ENCODE measurements around the gene PMS1. TPM values are rescaled to one million over a fixed set of nuclear protein-coding genes. Genes with fewer than 3 reads are reported as not detected.

The PMS1 gene
- total and polyA plus RNA-seq, 9 of the 15 experiments (the other 6 are each of a cell fraction or from before 2014, with no cell fraction given), result 14.5 to 29.8 (median 24.7) TPM

- TF ChIP-seq BCLAF1 (IDR thresholded peaks at IDR 0.05; ENCODE audit: borderline replicate concordance in 1 of 2, control insufficient read depth in 1 of 2, low read depth in 2 of 2, low read length in 1 of 2) (peak in 1 of 2 experiments; percentile 83; a peak in 2 of 4 replicates), MGA (IDR thresholded peaks at IDR 0.05) (peak; percentile 36; the same call in 1 of the 2 replicates), MXD1 (CRISPR knock-in tag; IDR thresholded peaks at IDR 0.05; ENCODE audit: borderline replicate concordance, poor library complexity, severe bottlenecking) (no peak), PTTG1 (tag; IDR thresholded peaks at IDR 0.05; ENCODE audit: low read depth) (no peak), RBFOX2 (IDR thresholded peaks at IDR 0.05; ENCODE audit: low read depth, low read length) (peak; percentile 77), ESRRA (IDR thresholded peaks at IDR 0.05; ENCODE audit: borderline replicate concordance, low read depth) (0 out of 2 replicates have a peak, but pooled peaks have one; percentile 10), CEBPG (CRISPR knock-in tag; IDR thresholded peaks at IDR 0.05) (no peak), CEBPG (tag; conservative IDR thresholded peaks at IDR 0.05 in 1 of 2, IDR thresholded peaks at IDR 0.05 in 1 of 2) (peak in 1 of 2 experiments; percentile 21; a peak in 1 of 4 replicates), KLF16 (IDR thresholded peaks at IDR 0.05) (peak; percentile 17; the same call in 1 of the 2 replicates)
Observed at GRCh38 chr2:189762551-189763298, 21.5 kb upstream of the PMS1 start, which contains the start of gene OSGEPL1 (continued).
